Hematopoietic multipotent progenitor cell (in vitro differentiated cells): ENCODE measurements around the gene TTLL5. TPM values are rescaled to one million over a fixed set of nuclear protein-coding genes. Genes with fewer than 3 reads are reported as not detected.

Source experiments
- DNase-seq, 3 donors: peaks; one replicate each; pipeline ENCODE4 v3.0.0-alpha.2; 2011 to 2015; ENCODE audit warnings: low read depth in 2 of 3, low spot score in 2 of 3
- total RNA-seq: library from RNA; depleted of rRNA; stranded (reverse); fragments of >200 nt; gene quantifications from one replicate; pipeline ENCODE4 v1.2.3, GENCODE V29; 2012

TTLL5 gene
- total RNA-seq, 1 donor = 24.8 TPM

DNA sequence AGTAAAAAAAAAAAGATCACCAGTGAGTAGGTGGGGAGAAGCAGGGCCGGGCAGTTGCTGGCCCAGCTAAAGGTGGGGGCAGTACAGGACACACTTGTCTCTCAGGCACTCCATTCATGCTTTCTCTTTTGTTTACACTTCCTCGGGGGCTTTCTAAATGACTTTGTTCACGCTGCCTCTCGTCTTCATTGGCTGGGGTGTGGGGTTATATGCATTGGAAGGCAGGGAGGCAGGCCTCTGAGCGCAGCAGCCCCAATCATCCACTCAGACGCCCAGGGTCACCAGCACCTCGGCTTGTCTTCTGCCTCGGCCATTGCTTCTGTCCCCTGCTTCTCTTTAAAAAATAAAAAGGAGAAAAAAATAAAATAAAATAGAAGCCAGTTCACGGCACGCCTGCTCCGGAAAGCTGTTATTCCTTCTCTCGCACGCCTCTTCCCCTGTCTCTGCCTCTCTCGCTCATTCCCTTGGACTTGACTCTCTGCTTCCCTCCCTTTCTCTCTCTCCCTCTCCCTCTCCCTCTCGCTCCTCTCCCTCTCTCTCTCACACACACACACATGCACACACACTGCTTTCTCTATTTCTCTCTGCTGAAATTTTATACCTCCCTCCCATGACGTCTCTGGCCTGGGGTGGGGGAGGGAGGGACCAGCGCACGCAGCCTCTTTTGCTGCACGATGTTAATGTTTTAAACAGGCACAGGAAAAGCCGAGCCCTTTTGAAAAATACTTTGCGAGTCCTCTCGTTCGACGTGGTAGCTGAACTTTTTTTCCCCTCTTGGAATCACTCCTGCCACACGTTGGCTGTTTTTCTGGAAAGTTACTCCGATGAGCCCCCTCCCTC, 320.6 kb downstream of the TTLL5 start, which contains the start of gene TGFB3:
Gene TGFB3, minus strand, starts transcription at position 570 of the 840 bp plus-strand sequence. CDS start 1,102 bp downstream, outside the sequence.
- DNase-seq = peak; percentile 31 to 72 (median 56)

DNA sequence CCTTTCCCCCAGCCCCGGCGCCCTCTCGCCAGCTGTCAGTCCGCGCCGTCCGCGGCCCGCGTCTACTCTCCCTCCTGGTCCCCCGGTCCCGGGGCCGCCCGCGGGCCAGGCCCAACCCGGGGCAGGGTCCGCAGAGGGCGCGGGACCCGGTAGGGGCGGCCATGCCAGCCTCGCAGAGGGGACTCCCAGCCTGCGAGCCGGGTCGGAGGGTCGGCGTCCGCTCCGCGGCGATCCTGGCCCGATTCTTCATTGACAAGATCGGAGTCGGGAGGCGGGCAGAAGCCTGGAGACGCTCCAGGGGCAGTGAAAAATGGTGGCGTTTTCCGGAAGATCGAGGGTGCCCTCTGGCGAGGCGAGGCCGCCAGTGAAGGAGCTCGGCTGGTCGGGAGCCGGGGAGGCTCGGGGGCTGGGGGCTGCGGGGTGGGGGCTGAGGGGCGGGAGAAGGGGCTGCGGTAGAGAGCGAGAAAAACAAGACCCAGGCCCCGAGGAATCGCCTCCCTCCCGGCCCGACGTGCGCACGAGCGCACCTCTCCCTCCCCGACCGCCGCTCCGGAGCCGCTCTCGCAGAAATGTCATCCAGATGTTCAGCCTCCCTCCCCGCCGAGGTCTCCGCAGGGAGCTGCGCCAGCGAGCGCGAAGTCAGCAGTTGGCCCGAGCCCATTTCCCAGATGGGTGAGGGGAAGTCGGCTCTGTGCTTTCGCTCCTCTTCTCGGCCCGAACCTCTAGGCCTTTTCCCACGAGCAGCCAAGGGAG, 321.4 kb downstream of the TTLL5 start:
- DNase-seq = peak; percentile 52 to 82 (median 76)

DNA sequence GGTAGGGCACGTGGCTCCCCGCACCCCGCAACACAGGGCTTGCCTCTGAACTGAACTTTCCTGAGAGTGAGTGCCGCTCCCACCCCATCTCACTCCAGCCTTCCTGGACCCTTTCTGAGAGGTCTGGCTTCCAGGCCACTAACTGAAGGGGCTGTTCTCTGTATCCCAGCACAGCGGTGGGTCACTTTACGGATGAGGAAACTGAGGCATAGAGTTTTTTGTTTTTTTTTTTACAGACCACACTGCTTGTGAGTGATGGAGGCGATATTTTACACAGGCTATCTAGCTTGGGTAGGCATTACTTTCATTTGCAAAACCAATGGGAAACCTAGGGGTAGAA, 321.9 kb downstream of the TTLL5 start:
- no peak for DNase-seq

DNA sequence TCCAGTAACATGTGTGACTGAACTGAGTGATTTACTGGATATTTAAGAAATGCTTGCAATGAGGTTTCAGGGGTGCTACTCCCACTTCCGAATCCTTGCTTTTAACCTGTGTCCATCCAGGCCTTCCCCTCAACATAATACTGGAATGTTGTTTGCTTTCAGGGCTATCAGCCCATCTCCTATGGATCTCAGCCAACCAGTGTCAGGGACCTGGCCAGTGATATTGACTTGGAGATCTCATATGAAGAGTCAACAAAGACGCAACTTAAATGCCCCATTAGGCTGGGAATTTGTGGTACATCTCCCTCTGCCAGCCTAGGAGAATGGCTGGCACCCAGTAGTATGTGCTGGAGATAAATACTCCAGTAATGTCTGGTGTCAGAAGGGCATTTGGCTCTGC, 323.6 kb downstream of the TTLL5 start:
- no peak for DNase-seq

DNA sequence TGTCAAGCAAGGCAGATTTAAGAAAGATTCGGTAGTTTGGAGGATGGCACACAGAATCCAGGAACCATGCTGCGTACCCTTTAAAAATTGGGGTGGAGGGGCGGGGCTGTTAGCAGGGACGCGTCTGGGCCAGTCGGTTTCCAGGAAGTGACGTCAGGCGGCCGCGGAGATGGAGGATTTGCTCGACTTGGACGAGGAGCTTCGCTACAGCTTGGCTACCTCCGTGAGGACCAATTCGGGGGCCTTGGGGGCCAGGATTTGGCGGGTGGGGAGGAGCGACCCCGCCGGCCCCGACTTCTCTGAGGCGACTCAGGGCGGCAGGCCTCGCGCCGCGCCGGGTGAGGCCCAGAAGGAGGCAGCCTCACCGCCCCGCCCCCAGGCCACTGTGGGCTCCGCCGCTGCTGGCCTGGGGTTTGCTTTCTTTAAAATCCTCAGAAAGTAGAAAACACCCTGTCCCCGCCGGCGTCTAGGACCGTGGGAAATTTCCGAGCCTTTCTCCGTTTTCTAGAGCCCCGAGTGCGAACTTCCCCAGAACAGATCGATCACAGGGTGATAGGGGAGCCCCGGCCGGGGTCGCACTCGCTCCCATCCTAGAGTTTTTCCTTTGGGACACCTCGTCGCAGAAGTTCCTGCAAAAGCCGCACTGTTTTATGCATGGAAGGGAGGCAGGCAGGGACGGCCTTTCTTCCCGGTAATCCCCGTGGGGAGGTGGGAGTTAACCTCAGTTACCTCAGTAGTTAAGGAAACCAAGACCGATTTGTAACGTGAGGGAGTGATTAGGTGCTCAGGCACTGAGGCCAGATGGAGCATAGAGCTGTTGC, 324.8 kb downstream of the TTLL5 start, which contains the start of gene IFT43:
Gene IFT43, plus strand, starts transcription at position 146 of the 821 bp plus-strand sequence. Its CDS starts 24 bp downstream, at position 170.
- DNase-seq = peak; percentile 79 to 93 (median 88)

DNA sequence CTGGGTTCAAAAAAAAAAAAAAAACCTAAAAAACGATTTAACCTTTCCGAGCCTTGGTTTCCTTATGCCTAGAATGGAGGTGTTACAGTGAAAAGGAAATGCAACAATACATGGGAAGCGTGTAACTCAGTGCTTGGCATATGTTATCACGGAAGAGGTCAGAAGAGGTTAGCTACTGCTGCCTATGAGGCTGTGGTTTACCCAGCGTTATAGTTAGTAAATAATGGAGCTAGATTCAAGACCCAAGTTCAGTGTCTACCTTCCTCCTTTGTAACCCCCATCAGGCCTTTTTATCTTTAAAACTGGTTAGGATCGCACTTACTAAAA, 325.4 kb downstream of the TTLL5 start:
- no peak for DNase-seq

DNA sequence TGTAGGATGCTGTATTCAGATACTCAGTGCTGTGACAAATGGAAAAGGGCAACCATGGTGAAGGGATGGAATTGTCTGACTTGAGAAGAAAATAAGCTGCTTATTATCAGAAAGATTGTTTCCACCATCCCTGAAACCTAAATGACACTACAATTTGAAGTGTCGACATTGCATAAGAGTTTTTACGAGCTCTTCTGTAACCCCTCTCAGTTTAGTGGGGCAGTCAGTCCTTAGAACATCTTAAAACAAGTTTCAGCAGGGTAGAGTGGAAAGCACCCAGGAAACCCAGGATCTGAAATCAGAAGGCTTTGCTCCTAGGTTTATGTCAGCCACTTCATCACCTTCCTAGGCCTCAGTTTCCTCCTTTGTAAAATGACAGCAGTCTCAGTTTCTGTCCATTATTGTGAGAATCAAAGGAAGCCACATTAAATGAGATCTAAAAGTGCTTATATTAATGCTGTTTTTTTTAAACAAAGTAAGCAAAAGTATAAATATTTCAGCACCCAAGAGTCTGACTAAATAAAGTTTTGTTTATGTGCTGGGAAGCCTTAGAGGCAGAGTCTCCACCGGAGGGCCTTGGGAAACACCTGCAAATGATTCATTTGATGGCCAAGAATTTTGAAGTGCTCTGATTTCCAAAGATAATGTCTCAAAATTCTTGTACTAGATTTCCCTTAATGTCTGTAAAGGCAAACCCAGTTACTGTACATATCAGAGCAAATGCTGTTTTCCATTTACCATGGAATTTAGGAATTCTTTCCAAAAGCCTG, 326.3 kb downstream of the TTLL5 start:
- no peak for DNase-seq

DNA sequence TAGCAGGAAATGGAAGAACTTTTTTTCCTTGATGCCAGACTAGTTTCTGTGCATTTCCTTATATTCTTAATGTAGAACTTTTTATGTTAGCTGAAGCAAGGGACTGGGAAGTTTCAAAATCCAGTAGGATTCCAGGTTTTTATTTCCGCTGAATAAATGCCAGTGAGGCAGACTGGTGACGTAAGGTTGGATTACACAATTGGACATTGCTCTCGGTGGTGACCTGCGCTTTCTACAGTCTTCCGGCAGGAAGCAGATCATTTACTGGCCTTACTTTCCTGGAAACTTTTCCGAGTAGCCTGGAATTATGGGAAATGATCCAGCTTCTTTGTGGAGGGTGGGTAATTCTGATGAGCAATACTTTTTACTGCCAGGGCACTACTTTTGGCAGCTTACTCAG, 328.1 kb downstream of the TTLL5 start:
- no peak for DNase-seq

DNA sequence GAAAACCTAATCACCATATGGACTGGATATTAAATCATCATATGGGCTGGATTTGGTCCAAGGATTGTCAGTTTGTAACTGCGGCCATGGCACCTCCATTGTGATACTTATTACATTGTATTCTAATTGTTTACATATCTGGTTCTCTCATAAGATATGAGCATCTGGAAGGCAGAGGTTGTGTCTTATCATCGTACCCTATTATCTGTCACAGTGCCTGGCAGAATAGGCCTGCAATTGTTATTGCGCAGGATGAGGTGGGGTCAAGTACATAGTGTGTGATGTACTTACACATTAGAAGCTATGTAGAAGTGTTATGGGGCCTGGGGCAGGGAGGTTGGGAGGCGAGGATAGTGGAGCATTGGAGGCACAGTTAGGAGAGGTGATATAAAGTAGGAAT, 329.3 kb downstream of the TTLL5 start:
- no peak for DNase-seq

DNA sequence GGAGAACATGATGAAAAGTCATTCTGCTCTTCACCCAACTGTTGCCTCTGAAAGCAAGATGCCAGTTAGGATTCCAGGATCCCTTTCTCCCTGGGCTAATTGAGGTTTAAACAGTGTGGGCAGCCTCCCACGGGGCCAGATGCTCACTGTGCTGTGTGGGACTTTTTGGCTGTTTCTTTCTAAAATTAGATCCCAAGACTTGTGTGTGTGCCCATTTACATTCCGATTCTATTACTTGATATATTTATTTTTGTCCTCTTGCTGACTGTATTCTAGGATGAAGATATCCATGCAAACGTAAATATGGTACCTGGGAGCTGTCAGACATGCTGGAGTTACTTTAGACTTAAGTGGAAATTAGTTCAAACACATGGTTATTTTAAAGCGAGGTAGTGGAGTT, 330.7 kb downstream of the TTLL5 start:
- no peak for DNase-seq

DNA sequence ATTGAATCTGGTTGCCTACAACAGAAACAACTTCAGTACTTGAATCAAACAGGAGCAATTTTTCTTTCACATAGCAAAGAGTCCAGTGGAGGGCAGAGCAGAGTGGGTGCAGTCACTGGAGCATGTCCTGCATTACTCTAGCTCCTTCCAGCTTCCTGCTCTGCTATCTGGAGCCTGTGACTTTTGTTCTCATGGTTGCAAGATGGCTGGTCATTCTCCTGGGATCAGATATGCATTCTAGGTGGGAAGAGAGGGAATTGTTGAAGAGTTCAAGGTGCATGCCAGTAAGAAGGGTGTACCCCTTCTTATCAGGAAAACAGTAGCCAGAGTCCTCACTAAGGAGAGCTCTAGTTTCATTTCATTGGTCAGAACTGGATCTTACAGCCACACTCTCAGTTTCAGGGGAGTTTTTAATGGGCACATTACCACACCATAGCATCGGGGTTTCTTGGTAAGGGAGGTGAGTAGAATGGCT, 332.6 kb downstream of the TTLL5 start:
- DNase-seq = no peak

DNA sequence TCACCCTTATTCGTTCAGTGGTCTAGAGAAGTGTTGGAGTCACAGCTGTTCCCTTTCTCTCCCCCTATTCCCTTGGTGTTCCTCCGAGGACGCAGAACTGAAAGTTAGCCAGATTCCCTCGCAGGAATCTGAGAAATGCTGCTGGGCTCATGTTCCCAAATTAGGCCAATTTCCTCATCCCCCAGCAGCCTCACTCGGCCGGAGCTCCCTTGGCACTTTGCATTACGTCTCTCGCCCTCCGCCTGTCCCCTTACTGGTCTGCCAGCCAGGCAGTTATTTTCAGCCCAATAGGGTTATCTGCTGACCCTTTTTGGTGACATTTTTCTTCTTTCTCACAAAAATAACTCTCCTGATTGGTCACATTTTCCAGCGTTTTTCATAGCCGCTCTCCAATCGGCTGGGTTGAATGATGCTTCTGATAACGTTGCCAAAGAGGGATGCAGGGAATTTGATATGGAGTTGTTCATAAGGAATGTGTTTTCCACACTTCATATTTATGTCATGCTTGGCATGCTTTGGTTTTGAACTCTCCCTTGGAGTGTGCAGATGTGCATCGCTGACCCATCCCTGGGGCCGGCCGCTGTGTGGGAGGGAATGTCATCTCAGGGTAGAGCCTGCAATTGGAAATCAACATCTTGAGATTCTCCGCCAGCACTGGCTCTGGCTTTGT, 334.5 kb downstream of the TTLL5 start:
- DNase-seq = no peak

DNA sequence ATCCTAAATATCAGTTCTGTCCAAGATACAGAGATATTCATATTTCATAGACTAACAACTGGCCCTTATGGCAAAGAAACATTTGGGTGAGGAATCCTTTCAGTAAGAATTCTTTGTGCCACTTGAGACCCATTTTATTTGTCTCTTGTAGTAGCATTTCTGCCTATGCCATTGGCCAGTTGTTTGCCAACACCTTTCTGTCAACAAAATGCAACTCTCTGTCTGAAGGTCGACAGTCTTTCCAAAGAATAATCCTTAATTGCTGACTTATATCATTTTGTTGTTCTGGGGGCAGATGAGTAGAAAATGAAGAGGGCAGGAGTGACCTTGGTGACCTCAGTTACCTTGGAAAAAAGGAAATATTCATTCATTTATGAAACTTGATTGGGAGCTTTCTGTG, 335.4 kb downstream of the TTLL5 start:
- no peak for DNase-seq

DNA sequence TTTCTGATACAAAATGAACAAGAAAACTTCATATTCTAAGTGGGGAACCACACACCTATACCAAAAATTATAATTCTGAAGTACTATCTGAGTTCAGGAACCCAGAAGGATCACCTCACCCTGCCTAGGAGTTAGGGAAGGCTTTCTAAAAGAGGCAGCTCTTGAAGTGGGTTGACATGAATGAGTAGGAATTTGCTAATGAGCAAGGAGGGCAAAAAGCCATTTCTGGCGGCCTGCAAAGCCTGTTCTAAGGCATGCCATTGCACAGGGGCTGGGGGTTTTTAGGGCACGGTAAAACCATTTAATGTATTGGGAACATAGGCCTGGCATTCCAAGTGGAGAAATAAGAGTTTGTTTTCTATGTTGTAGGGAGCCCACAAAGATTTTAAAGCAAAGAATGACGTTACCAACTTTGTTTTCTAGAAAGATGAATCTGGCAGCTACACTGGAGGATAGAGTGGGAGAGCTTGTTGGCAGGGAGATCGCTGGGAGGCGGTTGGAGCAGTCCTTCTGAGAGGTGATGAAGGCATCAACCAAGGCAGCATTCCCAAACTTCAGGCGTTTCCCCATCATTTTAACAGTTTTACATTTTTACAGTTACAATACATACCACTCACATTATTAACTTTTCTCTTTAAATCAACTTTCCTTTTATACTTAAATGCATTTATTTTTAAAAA, 338.6 kb downstream of the TTLL5 start:
- DNase-seq = no peak

DNA sequence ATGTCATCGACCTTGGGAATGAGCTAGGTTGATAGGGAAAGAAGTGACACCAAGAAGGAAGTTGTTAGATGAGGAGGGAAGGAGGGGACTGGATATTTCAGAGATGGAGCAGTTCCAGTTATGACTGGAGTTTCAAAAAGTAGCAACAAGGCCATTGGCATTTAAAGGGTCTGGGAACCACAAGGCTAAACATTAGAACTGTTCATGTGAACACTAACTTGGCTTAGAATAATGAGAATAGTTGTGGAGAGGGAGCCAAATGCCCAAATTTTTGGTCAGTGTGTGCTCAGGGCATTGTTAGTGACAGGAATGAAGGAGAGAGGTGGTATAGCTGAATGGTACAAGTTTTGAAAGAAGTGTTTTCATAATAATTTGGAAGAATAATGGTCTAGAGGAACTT, 341.3 kb downstream of the TTLL5 start:
- DNase-seq = no peak
